Liver (tissue), 9 donors: ENCODE results near the gene KHDC3L. TPM values are rescaled to one million over a fixed set of nuclear protein-coding genes. Genes with fewer than 3 reads are reported as not detected.

Source experiments
- DNase-seq: peaks from one replicate; pipeline ENCODE4 v3.0.0-alpha.2; 2017; ENCODE audit warnings: low spot score
- H3K27ac ChIP-seq, 2 donors: one replicate each; pipeline ENCODE4 v1.7.0; 2013; ENCODE audit warnings: inconsistent platforms in 2 of 2, low read length in 2 of 2, control low read depth in 1 of 2, low read depth in 1 of 2, mild to moderate bottlenecking in 1 of 2
- H3K27me3 ChIP-seq, 4 donors: one replicate each; pipeline versions ENCODE4 v1.6.1 to v1.7.0; 2013; ENCODE audit warnings: low read length in 3 of 4, inconsistent platforms in 1 of 4, mild to moderate bottlenecking in 1 of 4, moderate library complexity in 1 of 4; ENCODE audit not compliant: control insufficient read depth in 4 of 4, insufficient read depth in 4 of 4
- H3K36me3 ChIP-seq, 4 donors: one replicate each; pipeline versions ENCODE4 v1.6.1 to v1.7.0; 2013; ENCODE audit warnings: low read length in 3 of 4, mild to moderate bottlenecking in 3 of 4, low read depth in 1 of 4, moderate library complexity in 1 of 4; ENCODE audit not compliant: control insufficient read depth in 4 of 4, insufficient read depth in 3 of 4
- H3K4me1 ChIP-seq, 4 donors: one replicate each; pipeline versions ENCODE4 v1.6.1 to v1.7.0; 2013; ENCODE audit warnings: low read length in 3 of 4, mild to moderate bottlenecking in 3 of 4, moderate library complexity in 1 of 4; ENCODE audit not compliant: control insufficient read depth in 4 of 4, insufficient read depth in 4 of 4
- H3K4me3 ChIP-seq, 3 donors: one replicate each; pipeline versions ENCODE4 v1.6.1 to v1.7.0; 2013; ENCODE audit warnings: low read length in 3 of 3, control low read depth in 1 of 3, low read depth in 1 of 3, mild to moderate bottlenecking in 1 of 3
- H3K9ac ChIP-seq, 2 donors: one replicate each; pipeline ENCODE4 v1.7.0; 2013; ENCODE audit warnings: low read length in 2 of 2, mild to moderate bottlenecking in 2 of 2, moderate library complexity in 2 of 2, control low read depth in 1 of 2, low read depth in 1 of 2
- H3K9me3 ChIP-seq, 4 donors: one replicate each; pipeline versions ENCODE4 v1.6.1 to v1.7.0; 2013; ENCODE audit warnings: low read length in 3 of 4; ENCODE audit not compliant: control insufficient read depth in 4 of 4
- ATF3 ChIP-seq: IDR thresholded peaks from 2 replicates; pipeline ENCODE4 v1.6.1; 2016; ENCODE audit warnings: antibody characterized with exemption
- CTCF ChIP-seq: fragments of 150-350 bp; IDR thresholded peaks from 2 replicates; pipeline ENCODE4 v1.5.1; 2017; ENCODE audit warnings: improper control_type of control experiment, low read depth, low read length; ENCODE audit not compliant: missing input control
- FOXA2 ChIP-seq: IDR thresholded peaks from 2 replicates; pipeline ENCODE4 v1.6.1; 2016; ENCODE audit warnings: antibody characterized with exemption
- HNF4G ChIP-seq: IDR thresholded peaks from 2 replicates; pipeline ENCODE4 v1.6.1; 2016; ENCODE audit warnings: antibody characterized with exemption
- JUND ChIP-seq, 2 donors: IDR thresholded peaks; 2 replicates each; pipeline ENCODE4 v1.6.1; 2016; ENCODE audit warnings: antibody characterized with exemption in 2 of 2
- NR2F2 ChIP-seq: IDR thresholded peaks from 2 replicates; pipeline ENCODE4 v1.6.1; 2016; ENCODE audit warnings: antibody characterized with exemption
- RAD21 ChIP-seq, 2 donors: IDR thresholded peaks; 2 replicates each; pipeline ENCODE4 v1.6.1; 2016; ENCODE audit warnings: antibody characterized with exemption in 2 of 2, mild to moderate bottlenecking in 2 of 2
- REST ChIP-seq: IDR thresholded peaks from 2 replicates; pipeline ENCODE4 v1.6.1; 2016; ENCODE audit warnings: antibody characterized with exemption, mild to moderate bottlenecking
- RXRA ChIP-seq, 2 donors: IDR thresholded peaks; 2 replicates each; pipeline ENCODE4 v1.6.1; 2017 to 2018; ENCODE audit warnings: antibody characterized with exemption in 2 of 2, mild to moderate bottlenecking in 1 of 2
- SP1 ChIP-seq: IDR thresholded peaks from 2 replicates; pipeline ENCODE4 v1.6.1; 2018; ENCODE audit warnings: antibody characterized with exemption, mild to moderate bottlenecking
- YY1 ChIP-seq: IDR thresholded peaks from 2 replicates; pipeline ENCODE4 v1.6.1; 2016; ENCODE audit warnings: antibody characterized with exemption, mild to moderate bottlenecking
- ZBTB33 ChIP-seq: IDR thresholded peaks from 2 replicates; pipeline ENCODE4 v1.6.1; 2016; ENCODE audit warnings: antibody characterized with exemption
- WGBS: extraction: QIAGEN DNeasy Blood & Tissue Kit; methylation state at CpG from one replicate; pipeline ENCODE4 v1.1.7; 2013; 5-methylcytosine and 5-hydroxymethylcytosine counted together
- polyA plus RNA-seq, 2 donors: library from polyadenylated mRNA; stranded (reverse) in 1 of 2; unstranded in 1 of 2; fragments of 200-250 nt in 1 of 2; fragments of >200 nt in 1 of 2; fragmentation: Nextera tagmentation in 1 of 2; extraction: Ambion mirVana in 1 of 2; gene quantifications; one replicate each; pipeline versions ENCODE4 v1.2.1 to v1.2.3, GENCODE V29; 2013 to 2015
- total RNA-seq, 2 donors: library from RNA; depleted of rRNA; stranded (reverse); fragments of >200 nt; gene quantifications; one replicate each; pipeline ENCODE4 v1.2.3, GENCODE V29; 2014
- donor health status: healthy.
- donor health status: healthy.
- donor health status: healthy.
- donor health status: healthy.
- donor health status: healthy.

Gene KHDC3L
- total and polyA plus RNA-seq, 4 donors: not detected

- Histone ChIP-seq H3K27me3 (peaks cover 0 to 8% (median 2%) of the 10 kb centered on the region in 4 donors), H3K27ac (no peak within 1 kb of the TSS), H3K4me3 (no peak within 1 kb of the TSS), H3K4me1 (no peaks in the 10 kb centered on the region), H3K36me3 (no peaks in the 10 kb centered on the region), H3K9ac (no peak within 1 kb of the TSS), H3K9me3 (no peaks in the 10 kb centered on the region)
- TF ChIP-seq NR2F2 (no peak), HNF4G (no peak), YY1 (no peak), JUND (IDR thresholded peaks at IDR 0.05) (no peak)
- DNase-seq: no peak
- 73% methylated on average over 59 of the region's 59 CpGs for WGBS
Observed at GRCh38 chr6:73353636-73354593, 8.5 kb upstream of the KHDC3L start, which contains the start of gene DPPA5. Gene DPPA5, minus strand, starts transcription at chr6:73354276. Its CDS starts 51 bp downstream, at chr6:73354225.

GRCh38 chr6:73362869-73363536, 545 bp downstream of the KHDC3L start:
- H3K9ac ChIP-seq: no peak overlapping the region
- no peak for DNase-seq
- no peak overlapping the region for H3K27ac ChIP-seq
- no peaks in the 10 kb centered on the region for H3K27me3 ChIP-seq
- WGBS: 88% methylated on average over 31 of the region's 31 CpGs
- H3K9me3 ChIP-seq: no peaks in the 10 kb centered on the region
- no peaks in the 10 kb centered on the region for H3K4me1 ChIP-seq
- TF ChIP-seq RXRA (IDR thresholded peaks at IDR 0.05) (no peak), CTCF (no peak), NR2F2 (no peak), JUND (IDR thresholded peaks at IDR 0.05) (no peak), FOXA2 (no peak), REST (no peak), RAD21 (IDR thresholded peaks at IDR 0.05) (no peak), ATF3 (no peak), YY1 (no peak), SP1 (no peak), ZBTB33 (no peak)
- H3K4me3 ChIP-seq: no peak overlapping the region
- H3K36me3 ChIP-seq: no peaks in the 10 kb centered on the region
